Measurements from ENCODE around the gene FAM193B.
A peak's percentile ranks its signal among the peaks of the same experiment; 100 is the strongest.

The FAM193B gene

DNA sequence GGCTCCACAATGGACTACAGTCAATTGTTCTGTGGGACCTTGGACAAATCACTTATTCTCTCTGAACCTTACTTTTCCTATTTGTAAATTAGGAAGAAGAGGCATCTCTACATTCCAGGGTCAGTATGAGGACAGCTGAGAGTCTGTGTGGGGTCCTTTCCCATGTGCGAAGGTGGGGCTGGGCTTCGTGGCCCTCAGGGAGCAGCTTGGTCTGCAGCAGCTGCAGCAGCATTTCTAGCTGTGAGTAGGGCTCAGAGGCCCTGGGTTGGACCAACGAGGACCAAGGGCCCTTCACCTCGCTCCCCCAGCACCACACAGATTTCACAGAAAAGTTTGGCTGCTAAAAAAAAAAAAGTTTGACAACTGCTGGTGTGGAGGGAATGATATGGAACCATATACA lies 28.2 kb downstream of the FAM193B start:
- TF ChIP-seq, protein P1, sequence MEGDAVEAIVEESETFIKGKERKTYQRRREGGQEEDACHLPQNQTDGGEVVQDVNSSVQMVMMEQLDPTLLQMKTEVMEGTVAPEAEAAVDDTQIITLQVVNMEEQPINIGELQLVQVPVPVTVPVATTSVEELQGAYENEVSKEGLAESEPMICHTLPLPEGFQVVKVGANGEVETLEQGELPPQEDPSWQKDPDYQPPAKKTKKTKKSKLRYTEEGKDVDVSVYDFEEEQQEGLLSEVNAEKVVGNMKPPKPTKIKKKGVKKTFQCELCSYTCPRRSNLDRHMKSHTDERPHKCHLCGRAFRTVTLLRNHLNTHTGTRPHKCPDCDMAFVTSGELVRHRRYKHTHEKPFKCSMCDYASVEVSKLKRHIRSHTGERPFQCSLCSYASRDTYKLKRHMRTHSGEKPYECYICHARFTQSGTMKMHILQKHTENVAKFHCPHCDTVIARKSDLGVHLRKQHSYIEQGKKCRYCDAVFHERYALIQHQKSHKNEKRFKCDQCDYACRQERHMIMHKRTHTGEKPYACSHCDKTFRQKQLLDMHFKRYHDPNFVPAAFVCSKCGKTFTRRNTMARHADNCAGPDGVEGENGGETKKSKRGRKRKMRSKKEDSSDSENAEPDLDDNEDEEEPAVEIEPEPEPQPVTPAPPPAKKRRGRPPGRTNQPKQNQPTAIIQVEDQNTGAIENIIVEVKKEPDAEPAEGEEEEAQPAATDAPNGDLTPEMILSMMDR (IDR thresholded peaks at IDR 0.05; ENCODE audit: low read depth, low read length): no peak
- in situ Hi-C loops (cut with HindIII; ENCODE audit: low sequenced_read_pairs): no loop called here
- no peak overlapping the region for H3K4me3 ChIP-seq (ENCODE audit: low read depth, low read length)
- no peak for DNase-seq (ENCODE audit: low read depth, low spot score)

DNA sequence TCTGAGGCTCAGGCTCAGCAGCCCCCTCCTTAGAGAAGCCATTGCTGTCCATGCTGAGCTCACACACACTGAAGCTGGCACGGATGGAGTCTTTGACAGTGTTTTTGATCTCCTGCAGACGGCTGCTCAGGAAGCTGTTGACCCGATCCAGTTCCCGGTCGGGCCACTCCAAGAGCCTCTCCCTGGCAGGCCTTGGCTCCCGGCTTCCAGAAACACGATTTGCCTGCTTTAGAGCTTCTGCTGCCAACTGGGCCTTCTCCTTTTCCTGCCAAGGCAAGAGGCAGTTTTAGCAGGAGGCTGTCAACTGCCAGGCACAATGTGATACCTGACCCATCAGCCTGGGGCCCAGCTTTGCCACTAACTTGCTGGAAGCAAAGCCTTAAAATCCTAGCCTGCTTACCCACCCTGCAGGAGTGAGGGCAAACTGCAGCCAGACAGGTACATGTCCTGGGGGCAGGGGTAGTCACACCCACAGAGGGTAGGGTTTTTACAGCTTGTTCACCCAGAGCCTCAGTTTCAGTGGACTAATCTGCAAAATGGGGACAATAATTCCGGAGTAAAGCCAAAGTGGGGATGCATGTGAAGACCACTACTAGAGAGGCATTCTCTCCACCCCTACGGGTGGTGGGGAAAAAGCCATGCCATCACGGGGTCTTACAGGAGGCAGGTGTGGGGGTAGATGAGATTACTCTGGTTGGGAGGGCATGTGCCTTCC lies 29.3 kb downstream of the FAM193B start:
- TF ChIP-seq, protein P1 (IDR thresholded peaks at IDR 0.05; ENCODE audit: low read depth, low read length): no peak

DNA sequence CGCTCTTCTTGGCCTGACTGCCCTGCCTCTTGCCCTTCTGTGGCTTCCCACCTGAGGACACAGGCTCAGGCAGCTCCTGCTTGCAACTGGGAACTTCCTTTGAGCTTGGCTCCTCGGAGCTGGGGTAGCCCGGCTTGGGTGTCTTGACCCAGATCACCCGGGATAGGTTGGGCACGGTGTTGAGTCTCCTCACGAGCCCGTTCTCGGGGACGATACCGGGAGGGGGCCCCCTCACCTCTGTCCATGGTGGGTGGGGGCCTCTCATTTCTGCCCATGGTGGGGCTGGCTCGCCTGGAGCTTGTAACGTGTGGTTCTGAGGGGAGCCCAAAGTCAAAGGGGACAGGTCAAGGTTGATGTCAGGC lies 29.8 kb downstream of the FAM193B start:
- H3K4me3 ChIP-seq (ENCODE audit: low read depth, low read length): no peak overlapping the region
- in situ Hi-C loops (cut with HindIII; ENCODE audit: low sequenced_read_pairs): no loop called here

More for the DNA sequence above, 29.3 kb downstream of the FAM193B start:
- in situ Hi-C loops (cut with HindIII; ENCODE audit: low sequenced_read_pairs): no loop called here
- H3K4me3 ChIP-seq (ENCODE audit: low read depth, low read length): no peak overlapping the region
- DNase-seq (ENCODE audit: low read depth, low spot score): no peak

GRCh38 chr5:177523711-177524538 lies 30.4 kb downstream of the FAM193B start:
- H3K4me3 ChIP-seq (ENCODE audit: low read depth, low read length): no peak overlapping the region
- TF ChIP-seq, protein P1 (IDR thresholded peaks at IDR 0.05; ENCODE audit: low read depth, low read length): no peak
- in situ Hi-C loops (cut with HindIII; ENCODE audit: low sequenced_read_pairs): no loop called here
- DNase-seq (ENCODE audit: low read depth, low spot score): no peak

More for the DNA sequence above, 29.8 kb downstream of the FAM193B start:
- no peak for DNase-seq (ENCODE audit: low read depth, low spot score)
- TF ChIP-seq, protein P1 (IDR thresholded peaks at IDR 0.05; ENCODE audit: low read depth, low read length): no peak

DNA sequence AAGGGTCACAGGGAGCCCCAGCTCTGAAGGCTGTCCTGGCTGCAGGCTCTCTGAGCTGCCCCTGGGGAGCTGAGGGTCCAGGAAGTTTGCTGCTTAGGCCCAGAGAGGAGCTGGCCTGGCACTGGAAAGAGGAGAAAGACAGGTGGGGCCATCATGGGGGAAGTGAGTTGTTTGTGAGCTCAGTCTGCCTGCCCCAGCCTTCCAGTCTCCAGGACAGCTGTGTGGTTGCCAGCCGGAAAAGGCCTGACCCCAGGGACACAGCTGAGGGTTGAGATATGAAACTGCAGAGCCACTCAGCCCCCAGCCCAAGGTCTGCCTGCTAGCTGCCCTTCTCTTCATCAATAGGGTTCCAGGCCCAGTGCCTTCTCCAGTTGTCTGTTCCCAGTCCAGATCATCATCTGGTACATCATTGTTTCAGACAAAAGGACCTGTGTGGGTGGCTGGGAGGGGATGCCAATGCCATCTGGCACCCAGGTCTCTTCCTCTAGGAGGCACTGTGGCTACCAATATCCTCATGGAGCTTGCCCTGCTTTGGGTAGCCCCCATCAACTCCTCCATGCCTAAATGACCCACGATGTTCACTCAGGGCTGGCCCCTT lies 33.3 kb downstream of the FAM193B start:
- DNase-seq (ENCODE audit: low read depth, low spot score): no peak
- in situ Hi-C loops (cut with HindIII; ENCODE audit: low sequenced_read_pairs): no loop called here
- no peak overlapping the region for H3K4me3 ChIP-seq (ENCODE audit: low read depth, low read length)
- TF ChIP-seq, protein P1 (IDR thresholded peaks at IDR 0.05; ENCODE audit: low read depth, low read length): peak; percentile 8

GRCh38 chr5:177520271-177520670 lies 34.1 kb downstream of the FAM193B start:
- in situ Hi-C loops (cut with HindIII; ENCODE audit: low sequenced_read_pairs): no loop called here
- no peak overlapping the region for H3K4me3 ChIP-seq (ENCODE audit: low read depth, low read length)
- DNase-seq (ENCODE audit: low read depth, low spot score): no peak
- TF ChIP-seq, protein P1 (IDR thresholded peaks at IDR 0.05; ENCODE audit: low read depth, low read length): no peak

All from astrocyte of the spinal cord (primary cell).